GM12874 (cell line): ENCODE data around the gene NUDT14.

Source experiments
- CTCF ChIP-seq: IDR thresholded peaks from 2 replicates; pipeline ENCODE4 v1.5.1; 2011; ENCODE audit warnings: low read depth, mild to moderate bottlenecking, control low read depth, low read length, moderate library complexity; ENCODE audit not compliant: insufficient read depth

Gene NUDT14

GRCh38 chr14:105165761-105166485 is 15.2 kb downstream of the NUDT14 start:
- TF ChIP-seq CTCF = no peak

GRCh38 chr14:105165134-105165704 is 15.9 kb downstream of the NUDT14 start:
- no peak for TF ChIP-seq CTCF

GRCh38 chr14:105163040-105163742 is 17.9 kb downstream of the NUDT14 start:
- TF ChIP-seq CTCF = no peak

GRCh38 chr14:105162669-105162979 is 18.5 kb downstream of the NUDT14 start:
- TF ChIP-seq CTCF = no peak

GRCh38 chr14:105161964-105162668 is 19.0 kb downstream of the NUDT14 start:
- TF ChIP-seq CTCF = no peak

GRCh38 chr14:105161309-105161708 is 19.8 kb downstream of the NUDT14 start:
- no peak for TF ChIP-seq CTCF

- TF ChIP-seq CTCF = no peak
Measured at GRCh38 chr14:105160776-105161175, 20.3 kb downstream of the NUDT14 start.
